Tibial artery (tissue), 4 donors: Measurements from ENCODE around the gene ADAMTS9.
A peak's percentile ranks its signal among the peaks of the same experiment; 100 is the strongest.

ENCODE experiments used
- DNase-seq, 2 donors: peaks; one replicate each; pipeline ENCODE4 v3.0.0-alpha.2; 2019
- H3K27ac ChIP-seq, 2 donors: fragments of 200-600 bp; sonication (generic) in 1 of 2; 1 replicate in 1 of 2; 2 replicates in 1 of 2; pipeline ENCODE4 v1.5.1; 2018 to 2019; ENCODE audit warnings: mild to moderate bottlenecking in 1 of 2
- H3K27me3 ChIP-seq, 2 donors: fragments of 200-600 bp; sonication (generic) in 1 of 2; one replicate each; pipeline versions ENCODE4 v1.5.1 to v1.6.0; 2016 to 2019
- H3K36me3 ChIP-seq, 3 donors: fragments of 200-600 bp; sonication (generic) in 2 of 3; one replicate each; pipeline ENCODE4 v1.5.1; 2016 to 2019; ENCODE audit warnings: mild to moderate bottlenecking in 2 of 3
- H3K4me1 ChIP-seq, 4 donors: fragments of 200-600 bp; sonication (generic) in 2 of 4; 1 replicate in 3 of 4; 2 replicates in 1 of 4; pipeline ENCODE4 v1.5.1; 2016 to 2019
- H3K4me3 ChIP-seq, 2 donors: fragments of 200-600 bp; sonication (generic) in 1 of 2; 1 replicate in 1 of 2; 2 replicates in 1 of 2; pipeline ENCODE4 v1.5.1; 2018 to 2019; ENCODE audit warnings: mild to moderate bottlenecking in 2 of 2
- H3K9me3 ChIP-seq, 3 donors: fragments of 200-600 bp; sonication (generic) in 1 of 3; one replicate each; pipeline ENCODE4 v1.5.1; 2016 to 2019
- CTCF ChIP-seq, 2 experiments: fragments of 200-600 bp in 1 of 2; fragments of 450-650 bp in 1 of 2; IDR thresholded peaks; one replicate each; pipeline ENCODE4 v1.5.1; 2017 to 2019; ENCODE audit warnings: antibody characterized with exemption in 2 of 2, mild to moderate bottlenecking in 1 of 2, moderate library complexity in 1 of 2
- intact Hi-C: fragments of 100-400 bp; cut with DNase I; formaldehyde crosslinking; loops from one replicate; pipeline ENCODE4 v1.15.0; 2023; ENCODE audit warnings: low total_unique reads

Gene ADAMTS9

GRCh38 chr3:64560791-64561190 lies 127.0 kb downstream of the ADAMTS9 start:
- no peaks in the 10 kb centered on the region for H3K9me3 ChIP-seq
- H3K27ac ChIP-seq: peak overlapping the region; percentile 75 to 80
- H3K27me3 ChIP-seq: no peaks in the 10 kb centered on the region
- DNase-seq: no peak
- no peak for TF ChIP-seq CTCF (IDR thresholded peaks at IDR 0.05)
- H3K36me3 ChIP-seq: no peaks in the 10 kb centered on the region
- peak overlapping the region; percentile 53 for H3K4me3 ChIP-seq
- peaks cover 0 to 34% (median 2%) of the 10 kb centered on the region in 4 donors for H3K4me1 ChIP-seq
- intact Hi-C loops: no loop called here

GRCh38 chr3:64559588-64559987 lies 128.2 kb downstream of the ADAMTS9 start:
- no peak for TF ChIP-seq CTCF (IDR thresholded peaks at IDR 0.05)
- no peaks in the 10 kb centered on the region for H3K9me3 ChIP-seq
- no peaks in the 10 kb centered on the region for H3K27me3 ChIP-seq
- H3K27ac ChIP-seq: peak overlapping the region in 1 of 2 donors; percentile 80
- intact Hi-C loops: no loop called here
- H3K4me1 ChIP-seq: peaks cover 0 to 36% (median 2%) of the 10 kb centered on the region in 4 donors
- H3K36me3 ChIP-seq: no peaks in the 10 kb centered on the region
- DNase-seq: no peak
- no peak overlapping the region for H3K4me3 ChIP-seq

GRCh38 chr3:64556046-64556445 lies 131.8 kb downstream of the ADAMTS9 start:
- no peak for TF ChIP-seq CTCF (IDR thresholded peaks at IDR 0.05)
- intact Hi-C loops: no loop called here
- Histone ChIP-seq H3K9me3 (no peaks in the 10 kb centered on the region), H3K4me3 (no peak overlapping the region), H3K27ac (no peak overlapping the region), H3K27me3 (no peaks in the 10 kb centered on the region), H3K36me3 (no peaks in the 10 kb centered on the region), H3K4me1 (peaks cover 0 to 26% (median 4%) of the 10 kb centered on the region in 4 donors)
- DNase-seq: no peak

- Histone ChIP-seq H3K4me3 (no peak overlapping the region), H3K9me3 (no peaks in the 10 kb centered on the region), H3K27ac (no peak overlapping the region), H3K4me1 (peaks cover 0 to 22% (median 2%) of the 10 kb centered on the region in 4 donors), H3K36me3 (peaks cover 0 to 4% (median 0%) of the 10 kb centered on the region in 3 donors), H3K27me3 (no peaks in the 10 kb centered on the region)
- no peak for TF ChIP-seq CTCF (IDR thresholded peaks at IDR 0.05)
- intact Hi-C loops: no loop called here
- DNase-seq: no peak
These were observed 132.4 kb downstream of the ADAMTS9 start for GRCh38 chr3:64555351-64555750.

- Histone ChIP-seq H3K4me3 (no peak overlapping the region), H3K27me3 (no peaks in the 10 kb centered on the region), H3K27ac (peak overlapping the region in 1 of 2 donors; percentile 9), H3K9me3 (no peaks in the 10 kb centered on the region), H3K4me1 (peaks cover 0 to 17% (median 5%) of the 10 kb centered on the region in 4 donors), H3K36me3 (peaks cover 0 to 4% (median 0%) of the 10 kb centered on the region in 3 donors)
- intact Hi-C loops: no loop called here
- TF ChIP-seq CTCF (IDR thresholded peaks at IDR 0.05): no peak
- no peak for DNase-seq
These were observed 133.5 kb downstream of the ADAMTS9 start for GRCh38 chr3:64554096-64554920.
